HepG2 (cell line): Measurements from ENCODE around the gene CAPN10. TPM values are rescaled to one million over a fixed set of nuclear protein-coding genes. Genes with fewer than 3 reads are reported as not detected.

ENCODE experiments used
- ARNT ChIP-seq: fragments of 450-650 bp; IDR thresholded peaks from 2 replicates; pipeline ENCODE4 v1.6.1; 2017
- ARNTL ChIP-seq: sonication (generic); formaldehyde crosslinking; IDR thresholded peaks from 2 replicates; pipeline ENCODE4 v1.4.0; 2020; ENCODE audit warnings: mild to moderate bottlenecking, missing genetic modification reagents
- CEBPG ChIP-seq: IDR thresholded peaks from 2 replicates; pipeline ENCODE4 v1.6.1; 2016
- DDIT3 ChIP-seq: sonication (generic); formaldehyde crosslinking; IDR thresholded peaks from 2 replicates; pipeline ENCODE4 v1.4.0; 2020; ENCODE audit warnings: mild to moderate bottlenecking, missing genetic modification reagents
- KDM6A ChIP-seq: IDR thresholded peaks from 2 replicates; pipeline ENCODE4 v1.6.1; 2016; ENCODE audit warnings: low read depth
- MATR3 ChIP-seq: sonication (generic); formaldehyde crosslinking; IDR thresholded peaks from 2 replicates; pipeline ENCODE4 v1.4.0; 2020; ENCODE audit warnings: missing genetic modification reagents
- MEF2D ChIP-seq: sonication (generic); formaldehyde crosslinking; IDR thresholded peaks from 2 replicates; pipeline ENCODE4 v1.5.1; 2020; ENCODE audit warnings: mild to moderate bottlenecking, missing genetic modification reagents
- RORA ChIP-seq: sonication (generic); formaldehyde crosslinking; IDR thresholded peaks from 2 replicates; pipeline ENCODE4 v1.5.0; 2020; ENCODE audit warnings: mild to moderate bottlenecking, missing genetic modification reagents, moderate library complexity
- SP140L ChIP-seq: sonication (generic); formaldehyde crosslinking; IDR thresholded peaks from 2 replicates; pipeline ENCODE4 v1.4.0; 2020; ENCODE audit warnings: missing genetic modification reagents, borderline replicate concordance
- ZFP36L1 ChIP-seq: sonication (generic); formaldehyde crosslinking; IDR thresholded peaks from 2 replicates; pipeline ENCODE4 v1.8.0; 2022; ENCODE audit warnings: mild to moderate bottlenecking, missing genetic modification reagents, moderate library complexity
- ZNF143 ChIP-seq: sonication (generic); formaldehyde crosslinking; IDR thresholded peaks from 2 replicates; pipeline ENCODE4 v1.4.0; 2020; ENCODE audit warnings: missing genetic modification reagents
- ZNF180 ChIP-seq: sonication (generic); formaldehyde crosslinking; IDR thresholded peaks from 2 replicates; pipeline ENCODE4 v1.4.0; 2020; ENCODE audit warnings: low read depth, missing genetic modification reagents, borderline replicate concordance
- ZNF30 ChIP-seq: sonication (generic); formaldehyde crosslinking; IDR thresholded peaks from 2 replicates; pipeline ENCODE4 v1.5.0; 2020; ENCODE audit warnings: mild to moderate bottlenecking, missing genetic modification reagents
- ZNF337 ChIP-seq: sonication (generic); formaldehyde crosslinking; IDR thresholded peaks from 2 replicates; pipeline ENCODE4 v1.5.1; 2020; ENCODE audit warnings: missing genetic modification reagents, low read depth, mild to moderate bottlenecking, borderline replicate concordance
- ZNF367 ChIP-seq: sonication (generic); formaldehyde crosslinking; IDR thresholded peaks from 2 replicates; pipeline ENCODE4 v1.4.0; 2020; ENCODE audit warnings: missing genetic modification reagents, borderline replicate concordance
- ZNF431 ChIP-seq: sonication (generic); formaldehyde crosslinking; IDR thresholded peaks from 2 replicates; pipeline ENCODE4 v1.9.0; 2022; ENCODE audit warnings: missing genetic modification reagents, low read depth, mild to moderate bottlenecking, borderline replicate concordance
- ZNF441 ChIP-seq: sonication (generic); formaldehyde crosslinking; IDR thresholded peaks from 2 replicates; pipeline ENCODE4 v1.7.0; 2021; ENCODE audit warnings: missing genetic modification reagents, borderline replicate concordance
- ZNF614 ChIP-seq: IDR thresholded peaks from 2 replicates; pipeline ENCODE4 v1.6.1; 2018; ENCODE audit warnings: missing biosample characterization, missing genetic modification reagents, inconsistent platforms, borderline replicate concordance
- ZNF678 ChIP-seq: sonication (generic); formaldehyde crosslinking; IDR thresholded peaks from 2 replicates; pipeline ENCODE4 v1.4.0; 2020; ENCODE audit warnings: mild to moderate bottlenecking, missing genetic modification reagents
- ZNF720 ChIP-seq: sonication (generic); formaldehyde crosslinking; IDR thresholded peaks from 2 replicates; pipeline ENCODE4 v1.4.0; 2020; ENCODE audit warnings: missing genetic modification reagents
- ZNF777 ChIP-seq: sonication (generic); formaldehyde crosslinking; IDR thresholded peaks from 2 replicates; pipeline ENCODE4 v1.4.0; 2020; ENCODE audit warnings: missing genetic modification reagents
- ZNF782 ChIP-seq: sonication (generic); formaldehyde crosslinking; IDR thresholded peaks from 2 replicates; pipeline ENCODE4 v1.4.0; 2020; ENCODE audit warnings: missing genetic modification reagents, mild to moderate bottlenecking, borderline replicate concordance
- polyA plus RNA-seq, 8 experiments: library from polyadenylated mRNA; depleted of rRNA in 3 of 8; stranded (reverse) in 7 of 8; unstranded in 1 of 8; fragments of >200 nt; fragmentation: Illumina TruSeq in 4 of 8; extraction: Trizol in 4 of 8; gene quantifications; 2 replicates each; pipeline versions ENCODE4 v1.2.1 to v1.2.3, GENCODE V29; 2011 to 2016; ENCODE audit warnings: low read depth in 4 of 8, missing spikeins in 1 of 8, mixed read lengths in 1 of 8; ENCODE audit not compliant: insufficient read depth in 1 of 8
- total RNA-seq, 5 experiments: library from RNA; depleted of rRNA; stranded (reverse); fragments of >200 nt; fragmentation: Illumina TruSeq; extraction: Trizol; gene quantifications; 2 replicates each; pipeline ENCODE4 v1.2.3, GENCODE V29; 2016; ENCODE audit warnings: low read depth in 1 of 5
- TF ChIP-seq, protein P1 (sequence below): sonication (generic); formaldehyde crosslinking; IDR thresholded peaks from 2 replicates; pipeline ENCODE4 v1.8.1; 2023; ENCODE audit warnings: mild to moderate bottlenecking, missing genetic modification reagents, borderline replicate concordance
- TF ChIP-seq, protein P2 (sequence below): sonication (generic); formaldehyde crosslinking; IDR thresholded peaks from 2 replicates; pipeline ENCODE4 v1.5.0; 2020; ENCODE audit warnings: mild to moderate bottlenecking, missing genetic modification reagents, moderate library complexity
- TF ChIP-seq, protein P3 (sequence below): IDR thresholded peaks from 2 replicates; pipeline ENCODE4 v1.6.1; 2016; ENCODE audit warnings: missing compliant biosample characterization, missing genetic modification reagents, borderline replicate concordance
- TF ChIP-seq, protein P4 (sequence below): sonication (generic); formaldehyde crosslinking; IDR thresholded peaks from 2 replicates; pipeline ENCODE4 v1.8.0; 2022; ENCODE audit warnings: mild to moderate bottlenecking, missing genetic modification reagents, moderate library complexity
- TF ChIP-seq, protein P5 (sequence below): sonication (generic); formaldehyde crosslinking; IDR thresholded peaks from 2 replicates; pipeline ENCODE4 v1.5.0; 2020; ENCODE audit warnings: missing genetic modification reagents

CAPN10 gene
- total and polyA plus RNA-seq, 2 of the 13 experiments (the other 11 are each of a cell fraction or from before 2014, with no cell fraction given): 27.6 to 32.4 TPM

- TF ChIP-seq, protein P1, sequence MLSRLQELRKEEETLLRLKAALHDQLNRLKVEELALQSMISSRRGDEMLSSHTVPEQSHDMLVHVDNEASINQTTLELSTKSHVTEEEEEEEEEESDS (CRISPR knock-in tag): no peak
- TF ChIP-seq MEF2D (CRISPR knock-in tag) (0 out of 2 replicates have a peak, but pooled peaks have one; percentile 18), KDM6A (CRISPR knock-in tag) (no peak), ZNF720 (CRISPR knock-in tag) (no peak), ARNT (no peak), CEBPG (CRISPR knock-in tag) (0 out of 2 replicates have a peak, but pooled peaks have one; percentile 20), ARNTL (CRISPR knock-in tag) (peak; percentile 95), ZNF180 (CRISPR knock-in tag) (no peak), ZNF678 (0 out of 2 replicates have a peak, but pooled peaks have one; percentile 3), SP140L (CRISPR knock-in tag) (no peak), ZNF30 (peak; percentile 43; the same call in 1 of the 2 replicates), ZNF777 (CRISPR knock-in tag) (no peak), ZNF441 (CRISPR knock-in tag) (peak; percentile 31; the same call in 1 of the 2 replicates), ZNF431 (CRISPR knock-in tag) (no peak; the same call in 1 of the 2 replicates), ZNF143 (CRISPR knock-in tag) (0 out of 2 replicates have a peak, but pooled peaks have one; percentile 50), ZNF337 (CRISPR knock-in tag) (no peak), MATR3 (CRISPR knock-in tag) (no peak), ZNF614 (CRISPR knock-in tag) (peak; percentile 46; the same call in 1 of the 2 replicates), ZFP36L1 (CRISPR knock-in tag) (peak; percentile 97), ZNF782 (CRISPR knock-in tag) (peak; percentile 72), DDIT3 (CRISPR knock-in tag) (no peak), ZNF367 (peak; percentile 93; the same call in 1 of the 2 replicates), RORA (CRISPR knock-in tag) (no peak)
- TF ChIP-seq, protein P2, sequence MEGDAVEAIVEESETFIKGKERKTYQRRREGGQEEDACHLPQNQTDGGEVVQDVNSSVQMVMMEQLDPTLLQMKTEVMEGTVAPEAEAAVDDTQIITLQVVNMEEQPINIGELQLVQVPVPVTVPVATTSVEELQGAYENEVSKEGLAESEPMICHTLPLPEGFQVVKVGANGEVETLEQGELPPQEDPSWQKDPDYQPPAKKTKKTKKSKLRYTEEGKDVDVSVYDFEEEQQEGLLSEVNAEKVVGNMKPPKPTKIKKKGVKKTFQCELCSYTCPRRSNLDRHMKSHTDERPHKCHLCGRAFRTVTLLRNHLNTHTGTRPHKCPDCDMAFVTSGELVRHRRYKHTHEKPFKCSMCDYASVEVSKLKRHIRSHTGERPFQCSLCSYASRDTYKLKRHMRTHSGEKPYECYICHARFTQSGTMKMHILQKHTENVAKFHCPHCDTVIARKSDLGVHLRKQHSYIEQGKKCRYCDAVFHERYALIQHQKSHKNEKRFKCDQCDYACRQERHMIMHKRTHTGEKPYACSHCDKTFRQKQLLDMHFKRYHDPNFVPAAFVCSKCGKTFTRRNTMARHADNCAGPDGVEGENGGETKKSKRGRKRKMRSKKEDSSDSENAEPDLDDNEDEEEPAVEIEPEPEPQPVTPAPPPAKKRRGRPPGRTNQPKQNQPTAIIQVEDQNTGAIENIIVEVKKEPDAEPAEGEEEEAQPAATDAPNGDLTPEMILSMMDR (CRISPR knock-in tag): peak; percentile 27
- TF ChIP-seq, protein P3, sequence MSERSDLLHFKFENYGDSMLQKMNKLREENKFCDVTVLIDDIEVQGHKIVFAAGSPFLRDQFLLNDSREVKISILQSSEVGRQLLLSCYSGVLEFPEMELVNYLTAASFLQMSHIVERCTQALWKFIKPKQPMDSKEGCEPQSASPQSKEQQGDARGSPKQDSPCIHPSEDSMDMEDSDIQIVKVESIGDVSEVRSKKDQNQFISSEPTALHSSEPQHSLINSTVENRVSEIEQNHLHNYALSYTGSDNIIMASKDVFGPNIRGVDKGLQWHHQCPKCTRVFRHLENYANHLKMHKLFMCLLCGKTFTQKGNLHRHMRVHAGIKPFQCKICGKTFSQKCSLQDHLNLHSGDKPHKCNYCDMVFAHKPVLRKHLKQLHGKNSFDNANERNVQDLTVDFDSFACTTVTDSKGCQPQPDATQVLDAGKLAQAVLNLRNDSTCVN (CRISPR knock-in tag): peak; percentile 78; the same call in 1 of the 2 replicates
- TF ChIP-seq, protein P4, sequence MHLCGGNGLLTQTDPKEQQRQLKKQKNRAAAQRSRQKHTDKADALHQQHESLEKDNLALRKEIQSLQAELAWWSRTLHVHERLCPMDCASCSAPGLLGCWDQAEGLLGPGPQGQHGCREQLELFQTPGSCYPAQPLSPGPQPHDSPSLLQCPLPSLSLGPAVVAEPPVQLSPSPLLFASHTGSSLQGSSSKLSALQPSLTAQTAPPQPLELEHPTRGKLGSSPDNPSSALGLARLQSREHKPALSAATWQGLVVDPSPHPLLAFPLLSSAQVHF (CRISPR knock-in tag): peak; percentile 86
- TF ChIP-seq, protein P5, sequence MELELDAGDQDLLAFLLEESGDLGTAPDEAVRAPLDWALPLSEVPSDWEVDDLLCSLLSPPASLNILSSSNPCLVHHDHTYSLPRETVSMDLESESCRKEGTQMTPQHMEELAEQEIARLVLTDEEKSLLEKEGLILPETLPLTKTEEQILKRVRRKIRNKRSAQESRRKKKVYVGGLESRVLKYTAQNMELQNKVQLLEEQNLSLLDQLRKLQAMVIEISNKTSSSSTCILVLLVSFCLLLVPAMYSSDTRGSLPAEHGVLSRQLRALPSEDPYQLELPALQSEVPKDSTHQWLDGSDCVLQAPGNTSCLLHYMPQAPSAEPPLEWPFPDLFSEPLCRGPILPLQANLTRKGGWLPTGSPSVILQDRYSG (CRISPR knock-in tag): peak; percentile 67; the same call in 1 of the 2 replicates
These were observed 26.5 kb upstream of the CAPN10 start, which contains the start of gene DUSP28 (continued) for GRCh38 chr2:240560084-240560479.
